Measurements from ENCODE around the gene ANKRD23.

DNA sequence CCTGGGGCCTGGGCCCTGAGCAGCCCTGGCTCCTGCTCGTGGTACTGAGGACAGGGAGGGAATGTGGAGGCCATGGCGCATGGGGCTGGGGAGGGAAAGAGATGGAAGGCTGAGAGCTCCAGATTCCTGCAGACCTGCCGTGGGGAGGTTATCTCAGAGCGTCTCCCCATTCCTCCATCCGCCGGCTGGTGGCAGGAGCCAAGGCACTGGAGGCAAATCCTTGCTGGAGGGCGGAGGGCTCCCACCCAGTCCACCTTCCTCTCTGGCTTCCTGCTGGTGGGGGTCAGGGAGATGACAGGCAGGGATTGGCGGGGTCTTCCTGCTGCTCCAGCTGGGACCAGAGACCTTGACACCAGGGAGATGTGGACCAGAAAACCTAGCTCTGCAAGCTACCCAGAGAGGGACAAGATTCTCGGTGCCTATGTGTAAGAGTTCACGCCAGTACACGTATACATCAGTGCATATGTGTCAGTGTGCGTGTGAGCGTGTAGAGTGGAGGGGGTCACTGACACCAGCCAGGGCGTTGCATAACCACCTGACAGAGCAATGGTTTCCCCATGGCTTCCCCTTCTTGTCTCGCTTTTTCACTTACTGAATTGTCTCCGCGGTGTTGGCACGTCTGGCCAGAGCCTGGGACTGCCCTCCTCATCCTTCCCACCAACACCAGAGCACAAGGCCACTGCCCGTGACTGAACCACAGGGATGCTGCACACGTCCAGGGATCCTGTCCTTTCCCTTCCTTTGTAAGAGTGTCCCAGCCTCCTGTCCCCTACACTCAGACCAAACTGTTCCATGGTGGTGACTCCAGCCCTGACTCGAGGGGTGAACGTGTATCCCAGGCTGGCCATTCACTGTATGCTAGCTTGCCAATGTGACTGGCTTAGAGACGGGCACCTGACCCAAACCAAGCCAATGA is 41.9 kb upstream of the ANKRD23 start:
- TF ChIP-seq, protein P1, sequence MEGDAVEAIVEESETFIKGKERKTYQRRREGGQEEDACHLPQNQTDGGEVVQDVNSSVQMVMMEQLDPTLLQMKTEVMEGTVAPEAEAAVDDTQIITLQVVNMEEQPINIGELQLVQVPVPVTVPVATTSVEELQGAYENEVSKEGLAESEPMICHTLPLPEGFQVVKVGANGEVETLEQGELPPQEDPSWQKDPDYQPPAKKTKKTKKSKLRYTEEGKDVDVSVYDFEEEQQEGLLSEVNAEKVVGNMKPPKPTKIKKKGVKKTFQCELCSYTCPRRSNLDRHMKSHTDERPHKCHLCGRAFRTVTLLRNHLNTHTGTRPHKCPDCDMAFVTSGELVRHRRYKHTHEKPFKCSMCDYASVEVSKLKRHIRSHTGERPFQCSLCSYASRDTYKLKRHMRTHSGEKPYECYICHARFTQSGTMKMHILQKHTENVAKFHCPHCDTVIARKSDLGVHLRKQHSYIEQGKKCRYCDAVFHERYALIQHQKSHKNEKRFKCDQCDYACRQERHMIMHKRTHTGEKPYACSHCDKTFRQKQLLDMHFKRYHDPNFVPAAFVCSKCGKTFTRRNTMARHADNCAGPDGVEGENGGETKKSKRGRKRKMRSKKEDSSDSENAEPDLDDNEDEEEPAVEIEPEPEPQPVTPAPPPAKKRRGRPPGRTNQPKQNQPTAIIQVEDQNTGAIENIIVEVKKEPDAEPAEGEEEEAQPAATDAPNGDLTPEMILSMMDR (conservative IDR thresholded peaks at IDR 0.05): no peak
- TF ChIP-seq EZH2 (IDR thresholded peaks at IDR 0.05; ENCODE audit: low read depth): no peak
